HG02884 (cell line): ENCODE data around the gene CALD1.
A peak's percentile ranks its signal among the peaks of the same experiment; 100 is the strongest.

Experiments
- ATAC-seq: cut with Tn5 transposase; IDR thresholded peaks from one replicate; pipeline ENCODE4 v1.9.1; 2021; ENCODE audit warnings: mild to moderate bottlenecking, moderate library complexity; ENCODE audit not compliant: unreplicated experiment

Gene CALD1

GRCh38 chr7:134854816-134855215 is 75.4 kb downstream of the CALD1 start:
- ATAC-seq = no peak

GRCh38 chr7:134855442-134855841 is 76.0 kb downstream of the CALD1 start:
- no peak for ATAC-seq

GRCh38 chr7:134856091-134856490 is 76.7 kb downstream of the CALD1 start:
- ATAC-seq = no peak

GRCh38 chr7:134856691-134857090 is 77.3 kb downstream of the CALD1 start:
- ATAC-seq = no peak

- ATAC-seq = no peak
These were observed 78.5 kb downstream of the CALD1 start for GRCh38 chr7:134857958-134858357.

- no peak for ATAC-seq
These were observed 80.3 kb downstream of the CALD1 start for GRCh38 chr7:134859783-134860182.

- ATAC-seq = peak; percentile 67
These were observed 85.8 kb downstream of the CALD1 start for GRCh38 chr7:134865001-134865845.

GRCh38 chr7:134866617-134867016 is 87.2 kb downstream of the CALD1 start:
- ATAC-seq = no peak

GRCh38 chr7:134870156-134870555 is 90.7 kb downstream of the CALD1 start:
- ATAC-seq = no peak

- ATAC-seq = no peak
These were observed 91.3 kb downstream of the CALD1 start for GRCh38 chr7:134870781-134871180.

- ATAC-seq = no peak
These were observed 93.8 kb downstream of the CALD1 start for GRCh38 chr7:134873253-134873652.

GRCh38 chr7:134874407-134874806 is 95.0 kb downstream of the CALD1 start:
- no peak for ATAC-seq

- no peak for ATAC-seq
These were observed 96.4 kb downstream of the CALD1 start for GRCh38 chr7:134875867-134876266.

- no peak for ATAC-seq
These were observed 99.4 kb downstream of the CALD1 start for GRCh38 chr7:134878746-134879357.

GRCh38 chr7:134879815-134880475 is 100.5 kb downstream of the CALD1 start:
- no peak for ATAC-seq

GRCh38 chr7:134882481-134882880 is 103.0 kb downstream of the CALD1 start:
- ATAC-seq = no peak

GRCh38 chr7:134885967-134886352 is 106.5 kb downstream of the CALD1 start:
- ATAC-seq = no peak

GRCh38 chr7:134886353-134887057 is 107.1 kb downstream of the CALD1 start:
- ATAC-seq = no peak

GRCh38 chr7:134887523-134887922 is 108.1 kb downstream of the CALD1 start:
- ATAC-seq = no peak

GRCh38 chr7:134888141-134888740 is 108.8 kb downstream of the CALD1 start:
- no peak for ATAC-seq
